ENCODE results near the gene VSTM5. TPM values are rescaled to one million over a fixed set of nuclear protein-coding genes. Genes with fewer than 3 reads are reported as not detected.
"Not testable (repeated sequence)": the region's sequence is repeated elsewhere in the genome, so short reads cannot be mapped to it uniquely, and the experiment has no call there.

The VSTM5 gene
- total RNA-seq, 1 experiment from 2014 or later: not detected

GRCh38 chr11:93887111-93887510 lies 36.7 kb upstream of the VSTM5 start:
- Histone ChIP-seq H3K36me3 (ENCODE audit: control insufficient read depth in 1 of 2, insufficient read depth in 2 of 2, low read length in 2 of 2) (no peaks in the 10 kb centered on the region), H3K79me2 (ENCODE audit: insufficient read depth, low read length) (no peaks in the 10 kb centered on the region), H3K27ac (ENCODE audit: low read depth, low read length) (no peak overlapping the region), H3K9me3 (ENCODE audit: control insufficient read depth in 1 of 2, insufficient read depth in 1 of 2, low read depth in 1 of 2, low read length in 2 of 2) (peaks cover 0 to 5% of the 10 kb centered on the region in 2 experiments; a peak in 1 of 4 replicates), H3K4me3 (replicated peaks in 1 of 2; ENCODE audit: low read depth in 1 of 2, low read length in 2 of 2) (no peak overlapping the region), H3K9me2 (ENCODE audit: insufficient read depth) (no peaks in the 10 kb centered on the region), H4K20me1 (ENCODE audit: insufficient read depth) (no peaks in the 10 kb centered on the region), H3K9ac (ENCODE audit: low read length) (no peak overlapping the region), H3K4me1 (ENCODE audit: control insufficient read depth in 1 of 2, insufficient read depth in 2 of 2, low read length in 2 of 2) (no peaks in the 10 kb centered on the region), H3K4me2 (ENCODE audit: low read length) (no peak overlapping the region), H3K27me3 (ENCODE audit: insufficient read depth, low read length) (no peaks in the 10 kb centered on the region), H2AFZ (ENCODE audit: low read depth, low read length, poor library complexity, severe bottlenecking) (no peak overlapping the region)
- TF ChIP-seq EZH2phosphoT487 (IDR thresholded peaks at IDR 0.05; ENCODE audit: borderline replicate concordance): no peak
- TF ChIP-seq CEBPB (IDR thresholded peaks at IDR 0.05; ENCODE audit: low read depth): no peak
- TF ChIP-seq ZBTB33 (IDR thresholded peaks at IDR 0.05; ENCODE audit: extremely low read depth, insufficient replicate concordance, low read length): no peak
- no peak for TF ChIP-seq SIN3A (IDR thresholded peaks at IDR 0.05; ENCODE audit: low read depth)
- no peak for TF ChIP-seq ATF3 (IDR thresholded peaks at IDR 0.05)
- intact Hi-C loops (cut with micrococcal nuclease): no loop called here
- ChIA-PET RAD21 (ENCODE audit: low non-redundant PET in 1 of 2, low total read pairs in 2 of 2, uncharacterized antibody in 2 of 2, unreplicated experiment in 2 of 2) (no interaction called here), CTCF (interaction anchor here (1.4 kb wide), 1 partner anchor 8 kb away, joined by 7 read pairs; no protein-coding TSS in a partner anchor), POLR2A (no interaction called here)
- no TSS peak for BruUV-seq (replicated peaks)
- DNase-seq (ENCODE audit: low read depth, low spot score) (no peak), ATAC-seq (no peak)

GRCh38 chr11:93879114-93879513 lies 28.7 kb upstream of the VSTM5 start:
- BruUV-seq (replicated peaks); H3K27ac ChIP-seq (ENCODE audit: low read depth, low read length); H3K27me3 ChIP-seq (ENCODE audit: insufficient read depth, low read length); CTCF ChIA-PET; H3K4me2 ChIP-seq (ENCODE audit: low read length); intact Hi-C loops (cut with micrococcal nuclease); ATAC-seq; H3K9ac ChIP-seq (ENCODE audit: low read length); H3K79me2 ChIP-seq (ENCODE audit: insufficient read depth, low read length); H3K4me3 ChIP-seq (replicated peaks in 1 of 2; ENCODE audit: low read depth in 1 of 2, low read length in 2 of 2); H3K9me2 ChIP-seq (ENCODE audit: insufficient read depth); POLR2A ChIA-PET; H2AFZ ChIP-seq (ENCODE audit: low read depth, low read length, poor library complexity, severe bottlenecking); DNase-seq (ENCODE audit: low read depth, low spot score); H3K9me3 ChIP-seq (ENCODE audit: control insufficient read depth in 1 of 2, insufficient read depth in 1 of 2, low read depth in 1 of 2, low read length in 2 of 2); H3K36me3 ChIP-seq (ENCODE audit: control insufficient read depth in 1 of 2, insufficient read depth in 2 of 2, low read length in 2 of 2); H4K20me1 ChIP-seq (ENCODE audit: insufficient read depth); RAD21 ChIA-PET (ENCODE audit: low non-redundant PET in 1 of 2, low total read pairs in 2 of 2, uncharacterized antibody in 2 of 2, unreplicated experiment in 2 of 2); H3K4me1 ChIP-seq (ENCODE audit: control insufficient read depth in 1 of 2, insufficient read depth in 2 of 2, low read length in 2 of 2): not testable (repeated sequence)

Measured in HCT116 (cell line).